ENCODE data around the gene FAM3A. TPM values are rescaled to one million over a fixed set of nuclear protein-coding genes. Genes with fewer than 3 reads are reported as not detected.

The FAM3A gene
- total and polyA plus RNA-seq, 9 of the 15 experiments (the other 6 are each of a cell fraction or from before 2014, with no cell fraction given), result 0.75 to 70.6 (median 27.0) TPM

DNA sequence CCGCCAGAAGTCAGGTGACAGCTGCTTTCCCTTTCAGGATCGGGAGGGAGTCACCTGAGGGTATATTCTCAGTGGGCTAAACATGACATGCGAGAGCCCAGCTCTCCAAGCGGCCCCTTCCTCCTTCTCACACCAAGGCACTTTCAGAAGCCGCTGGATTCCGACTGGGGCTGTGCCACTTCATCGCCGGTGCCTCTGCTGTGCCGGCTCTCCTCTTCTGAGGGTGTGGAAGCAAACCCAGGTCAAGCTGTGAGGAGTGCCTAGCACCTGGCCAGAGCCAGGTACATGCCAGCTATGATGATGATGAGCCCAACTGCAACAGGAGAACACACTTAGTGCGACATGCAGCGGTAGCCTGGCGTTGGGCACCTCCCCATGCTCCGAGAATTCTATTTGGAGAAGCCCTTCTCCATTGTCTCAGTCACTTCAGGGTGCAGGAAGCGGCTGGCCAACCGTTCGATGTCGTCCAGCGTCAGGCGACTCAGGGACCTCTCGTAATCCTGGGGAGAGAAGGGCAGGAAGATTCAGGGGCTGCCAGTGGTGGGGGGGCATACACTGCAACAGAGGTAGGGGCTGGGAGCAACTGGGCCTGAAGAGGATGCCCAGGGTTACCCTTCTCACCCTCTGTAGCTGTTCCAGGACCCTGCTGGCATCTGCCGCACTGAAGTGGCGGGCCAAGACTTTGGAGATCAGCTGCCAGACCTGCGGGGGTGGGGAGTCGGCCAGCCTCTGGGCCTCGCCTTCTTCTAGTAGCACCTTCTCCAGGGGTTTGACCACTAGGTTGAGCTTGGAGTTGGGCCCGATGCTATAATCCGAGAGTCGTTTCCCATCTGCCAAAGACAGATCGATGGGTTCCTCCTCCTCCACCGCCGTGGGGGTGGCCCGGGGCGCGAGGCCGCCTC is 30.6 kb downstream of the FAM3A start (continued):
- TF ChIP-seq, protein P1, sequence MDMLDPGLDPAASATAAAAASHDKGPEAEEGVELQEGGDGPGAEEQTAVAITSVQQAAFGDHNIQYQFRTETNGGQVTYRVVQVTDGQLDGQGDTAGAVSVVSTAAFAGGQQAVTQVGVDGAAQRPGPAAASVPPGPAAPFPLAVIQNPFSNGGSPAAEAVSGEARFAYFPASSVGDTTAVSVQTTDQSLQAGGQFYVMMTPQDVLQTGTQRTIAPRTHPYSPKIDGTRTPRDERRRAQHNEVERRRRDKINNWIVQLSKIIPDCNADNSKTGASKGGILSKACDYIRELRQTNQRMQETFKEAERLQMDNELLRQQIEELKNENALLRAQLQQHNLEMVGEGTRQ (CRISPR knock-in tag; IDR thresholded peaks at IDR 0.05), result no peak
- no peak for TF ChIP-seq PHB2 (IDR thresholded peaks at IDR 0.05; ENCODE audit: low read depth)
- TF ChIP-seq TCF7L2 (IDR thresholded peaks at IDR 0.05; ENCODE audit: low read depth, low read length), result no peak
- TF ChIP-seq SMAD1 (IDR thresholded peaks at IDR 0.05; ENCODE audit: low read depth, low read length, partially characterized antibody), result no peak
- no peak for TF ChIP-seq SMARCA4 (IDR thresholded peaks at IDR 0.05)
- no peak for TF ChIP-seq HBP1 (CRISPR knock-in tag; IDR thresholded peaks at IDR 0.05)
- no peak for TF ChIP-seq CSDE1 (IDR thresholded peaks at IDR 0.05)
- no peak for TF ChIP-seq KDM1A (IDR thresholded peaks at IDR 0.05)
- TF ChIP-seq, protein P2, sequence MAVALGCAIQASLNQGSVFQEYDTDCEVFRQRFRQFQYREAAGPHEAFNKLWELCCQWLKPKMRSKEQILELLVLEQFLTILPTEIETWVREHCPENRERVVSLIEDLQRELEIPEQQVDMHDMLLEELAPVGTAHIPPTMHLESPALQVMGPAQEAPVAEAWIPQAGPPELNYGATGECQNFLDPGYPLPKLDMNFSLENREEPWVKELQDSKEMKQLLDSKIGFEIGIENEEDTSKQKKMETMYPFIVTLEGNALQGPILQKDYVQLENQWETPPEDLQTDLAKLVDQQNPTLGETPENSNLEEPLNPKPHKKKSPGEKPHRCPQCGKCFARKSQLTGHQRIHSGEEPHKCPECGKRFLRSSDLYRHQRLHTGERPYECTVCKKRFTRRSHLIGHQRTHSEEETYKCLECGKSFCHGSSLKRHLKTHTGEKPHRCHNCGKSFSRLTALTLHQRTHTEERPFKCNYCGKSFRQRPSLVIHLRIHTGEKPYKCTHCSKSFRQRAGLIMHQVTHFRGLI (CRISPR knock-in tag; IDR thresholded peaks at IDR 0.05), result no peak
- TF ChIP-seq CC2D1A (IDR thresholded peaks at IDR 0.05), result no peak
- no peak for TF ChIP-seq STAT5B (CRISPR knock-in tag; IDR thresholded peaks at IDR 0.05)
- no peak for TF ChIP-seq BCL6 (CRISPR knock-in tag; IDR thresholded peaks at IDR 0.05)
- TF ChIP-seq PHF21A (IDR thresholded peaks at IDR 0.05; ENCODE audit: borderline replicate concordance, low read depth), result no peak
- no peak for TF ChIP-seq HDAC6 (IDR thresholded peaks at IDR 0.05; ENCODE audit: low read depth, low read length)
- no peak for TF ChIP-seq SRF (CRISPR knock-in tag; IDR thresholded peaks at IDR 0.05)
- TF ChIP-seq PTRF (tag; IDR thresholded peaks at IDR 0.05), result no peak
- TF ChIP-seq THAP7 (CRISPR knock-in tag; IDR thresholded peaks at IDR 0.05), result no peak
- TF ChIP-seq ATF1 (CRISPR knock-in tag; IDR thresholded peaks at IDR 0.05), result no peak
- no peak for TF ChIP-seq ATF1 (tag; IDR thresholded peaks at IDR 0.05)
- no peak for TF ChIP-seq CBFA2T2 (conservative IDR thresholded peaks at IDR 0.05)
- TF ChIP-seq HLTF (IDR thresholded peaks at IDR 0.05), result no peak
- TF ChIP-seq NR0B1 (IDR thresholded peaks at IDR 0.05; ENCODE audit: partially characterized antibody), result no peak
- TF ChIP-seq ZNF212 (CRISPR knock-in tag; IDR thresholded peaks at IDR 0.05), result no peak
- TF ChIP-seq MBD2 (IDR thresholded peaks at IDR 0.05; ENCODE audit: borderline replicate concordance, low read depth), result no peak
- TF ChIP-seq CHD1 (IDR thresholded peaks at IDR 0.05; ENCODE audit: low read length), result peak; percentile 28
